Measurements from ENCODE around the gene TPM2. TPM values are rescaled to one million over a fixed set of nuclear protein-coding genes. Genes with fewer than 3 reads are reported as not detected.

The TPM2 gene
- 100 to 1,000 TPM; 149 to 645 (median 181) TPM for polyA plus RNA-seq (ENCODE audit: insufficient read depth in 1 of 5, insufficient read length in 5 of 5, low replicate concordance in 1 of 5)
- long read RNA-seq, donor 1, transcript TPM2-203 (9 exons, 1,183 nt) = major isoform, 50 of 181 reads
- long read RNA-seq, donor 1, transcript TPM2-201 (9 exons, 1,018 nt) = minor isoform, 7 of 181 reads
- long read RNA-seq, donor 1, partial matches to known transcripts = 117 of 181 reads
- long read RNA-seq, donor 1, other reads (novel, unspliced or antisense) = 7 of 181 reads
- long read RNA-seq, donor 2, transcript TPM2-201 (9 exons, 1,018 nt) = minor isoform, 8 of 79 reads
- long read RNA-seq, donor 2, transcript TPM2-203 (9 exons, 1,183 nt) = major isoform, 51 of 79 reads
- long read RNA-seq, donor 2, partial matches to known transcripts = 18 of 79 reads
- long read RNA-seq, donor 2, other reads (novel, unspliced or antisense) = 0 of 79 reads
- long read RNA-seq, donor 3, transcript TPM2-203 (9 exons, 1,183 nt) = major isoform, 63 of 222 reads
- long read RNA-seq, donor 3, transcript TPM2-201 (9 exons, 1,018 nt) = minor isoform, 7 of 222 reads
- long read RNA-seq, donor 3, partial matches to known transcripts = 143 of 222 reads
- long read RNA-seq, donor 3, other reads (novel, unspliced or antisense) = 9 of 222 reads
- long read RNA-seq, donor 4, transcript TPM2-201 (9 exons, 1,018 nt) = minor isoform, 8 of 64 reads
- long read RNA-seq, donor 4, transcript TPM2-203 (9 exons, 1,183 nt) = major isoform, 25 of 64 reads
- long read RNA-seq, donor 4, partial matches to known transcripts = 28 of 64 reads
- long read RNA-seq, donor 4, other reads (novel, unspliced or antisense) = 0 of 64 reads
- long read RNA-seq, donor 5, transcript TPM2-201 (9 exons, 1,018 nt) = minor isoform, 10 of 158 reads
- long read RNA-seq, donor 5, transcript TPM2-203 (9 exons, 1,183 nt) = major isoform, 51 of 158 reads
- long read RNA-seq, donor 5, partial matches to known transcripts = 87 of 158 reads
- long read RNA-seq, donor 5, other reads (novel, unspliced or antisense) = 7 of 158 reads
- long read RNA-seq, donor 6, transcript TPM2-201 (9 exons, 1,018 nt) = minor isoform, 10 of 217 reads
- long read RNA-seq, donor 6, transcript TPM2-203 (9 exons, 1,183 nt) = major isoform, 74 of 217 reads
- long read RNA-seq, donor 6, transcript TPM2-211 (9 exons, 1,392 nt) = minor isoform, 5 of 217 reads
- long read RNA-seq, donor 6, partial matches to known transcripts = 112 of 217 reads
- long read RNA-seq, donor 6, other reads (novel, unspliced or antisense) = 16 of 217 reads
- long read RNA-seq, donor 7, transcript TPM2-211 (9 exons, 1,392 nt) = minor isoform, 11 of 85 reads
- long read RNA-seq, donor 7, transcript TPM2-203 (9 exons, 1,183 nt) = major isoform, 38 of 85 reads
- long read RNA-seq, donor 7, transcript TPM2-201 (9 exons, 1,018 nt) = minor isoform, 5 of 85 reads
- long read RNA-seq, donor 7, partial matches to known transcripts = 26 of 85 reads
- long read RNA-seq, donor 7, other reads (novel, unspliced or antisense) = 5 of 85 reads
- long read RNA-seq, donor 8, transcript TPM2-203 (9 exons, 1,183 nt) = major isoform, 16 of 33 reads
- long read RNA-seq, donor 8, partial matches to known transcripts = 13 of 33 reads
- long read RNA-seq, donor 8, other reads (novel, unspliced or antisense) = 0 of 33 reads

GRCh38 chr9:35689542-35690293 lies at the start of gene TPM2:
TPM2 (minus strand) TSS chr9:35689925; CDS start chr9:35689817, 108 bp downstream.
- DNase-seq = peak; percentile 79 to 82

GRCh38 chr9:35738924-35739323 lies 49.2 kb upstream of the TPM2 start:
- DNase-seq = no peak

GRCh38 chr9:35738186-35738585 lies 48.5 kb upstream of the TPM2 start:
- no peak for DNase-seq

- DNase-seq = no peak
Measured at GRCh38 chr9:35737143-35737542, 47.4 kb upstream of the TPM2 start.

- DNase-seq = peak in 1 of 2 donors; percentile 38
Measured at GRCh38 chr9:35736201-35736633, 46.5 kb upstream of the TPM2 start.

GRCh38 chr9:35734096-35734495 lies 44.4 kb upstream of the TPM2 start:
- no peak for DNase-seq

GRCh38 chr9:35732800-35733541 lies 43.2 kb upstream of the TPM2 start:
- no peak for DNase-seq

- DNase-seq = peak; percentile 99
Measured at GRCh38 chr9:35732185-35732799, 42.6 kb upstream of the TPM2 start, which contains the start of the genes CREB3 and TLN1. CREB3 (plus strand) TSS chr9:35732666; CDS start chr9:35732773, 107 bp downstream. TLN1 (minus strand) TSS chr9:35732195; CDS start chr9:35725694, 6,501 bp downstream.

GRCh38 chr9:35731415-35732184 lies 41.9 kb upstream of the TPM2 start:
- peak in 1 of 2 donors; percentile 48 for DNase-seq

- DNase-seq = no peak
Measured at GRCh38 chr9:35730486-35730854, 40.7 kb upstream of the TPM2 start.

- no peak for DNase-seq
Measured at GRCh38 chr9:35729700-35730485, 40.2 kb upstream of the TPM2 start.

- DNase-seq = no peak
Measured at GRCh38 chr9:35729101-35729500, 39.4 kb upstream of the TPM2 start.

- DNase-seq = peak; percentile 80 to 86
Measured at GRCh38 chr9:35728041-35728971, 38.6 kb upstream of the TPM2 start.

GRCh38 chr9:35727676-35728040 lies 37.9 kb upstream of the TPM2 start:
- DNase-seq = no peak

- no peak for DNase-seq
Measured at GRCh38 chr9:35726931-35727330, 37.2 kb upstream of the TPM2 start.

- no peak for DNase-seq
Measured at GRCh38 chr9:35725362-35725761, 35.6 kb upstream of the TPM2 start.

Measured in right lung (tissue), 10 donors.